Suppressor macrophage treated with lipopolysaccharide for 1 hour (primary cell): ENCODE measurements around the gene METTL18.

Experiments used
- DNase-seq, 3 donors: peaks; one replicate each; pipeline ENCODE4 v3.0.0-alpha.2; 2020 to 2022

Gene METTL18

GRCh38 chr1:169784102-169784501 lies 10.6 kb downstream of the METTL18 start:
- no peak for DNase-seq

GRCh38 chr1:169782596-169782995 lies 12.1 kb downstream of the METTL18 start:
- DNase-seq: no peak

GRCh38 chr1:169779970-169780369 lies 14.7 kb downstream of the METTL18 start:
- no peak for DNase-seq

- no peak for DNase-seq
Observed at GRCh38 chr1:169779150-169779549, 15.6 kb downstream of the METTL18 start.

- no peak for DNase-seq
Observed at GRCh38 chr1:169776440-169776839, 18.3 kb downstream of the METTL18 start.

GRCh38 chr1:169768161-169768560 lies 26.5 kb downstream of the METTL18 start:
- no peak for DNase-seq

GRCh38 chr1:169765580-169766331 lies 29.0 kb downstream of the METTL18 start:
- DNase-seq: no peak

GRCh38 chr1:169764919-169765318 lies 29.8 kb downstream of the METTL18 start:
- no peak for DNase-seq

- peak in 2 of 3 donors; percentile 21 to 47 for DNase-seq
Observed at GRCh38 chr1:169762699-169763098, 32.0 kb downstream of the METTL18 start.

- no peak for DNase-seq
Observed at GRCh38 chr1:169759038-169759437, 35.7 kb downstream of the METTL18 start.

- no peak for DNase-seq
Observed at GRCh38 chr1:169753549-169753948, 41.2 kb downstream of the METTL18 start.

- DNase-seq: no peak
Observed at GRCh38 chr1:169750041-169750440, 44.7 kb downstream of the METTL18 start.

- no peak for DNase-seq
Observed at GRCh38 chr1:169746550-169746949, 48.2 kb downstream of the METTL18 start.

- DNase-seq: no peak
Observed at GRCh38 chr1:169745015-169745861, 49.5 kb downstream of the METTL18 start.
